ENCODE results near the gene LMTK2.
A peak's percentile ranks its signal among the peaks of the same experiment; 100 is the strongest.
"Not testable (repeated sequence)": the region's sequence is repeated elsewhere in the genome, so short reads cannot be mapped to it uniquely, and the experiment has no call there.

LMTK2 gene

GRCh38 chr7:98205162-98205845, 98.6 kb downstream of the LMTK2 start:
- DNase-seq = no peak

DNA sequence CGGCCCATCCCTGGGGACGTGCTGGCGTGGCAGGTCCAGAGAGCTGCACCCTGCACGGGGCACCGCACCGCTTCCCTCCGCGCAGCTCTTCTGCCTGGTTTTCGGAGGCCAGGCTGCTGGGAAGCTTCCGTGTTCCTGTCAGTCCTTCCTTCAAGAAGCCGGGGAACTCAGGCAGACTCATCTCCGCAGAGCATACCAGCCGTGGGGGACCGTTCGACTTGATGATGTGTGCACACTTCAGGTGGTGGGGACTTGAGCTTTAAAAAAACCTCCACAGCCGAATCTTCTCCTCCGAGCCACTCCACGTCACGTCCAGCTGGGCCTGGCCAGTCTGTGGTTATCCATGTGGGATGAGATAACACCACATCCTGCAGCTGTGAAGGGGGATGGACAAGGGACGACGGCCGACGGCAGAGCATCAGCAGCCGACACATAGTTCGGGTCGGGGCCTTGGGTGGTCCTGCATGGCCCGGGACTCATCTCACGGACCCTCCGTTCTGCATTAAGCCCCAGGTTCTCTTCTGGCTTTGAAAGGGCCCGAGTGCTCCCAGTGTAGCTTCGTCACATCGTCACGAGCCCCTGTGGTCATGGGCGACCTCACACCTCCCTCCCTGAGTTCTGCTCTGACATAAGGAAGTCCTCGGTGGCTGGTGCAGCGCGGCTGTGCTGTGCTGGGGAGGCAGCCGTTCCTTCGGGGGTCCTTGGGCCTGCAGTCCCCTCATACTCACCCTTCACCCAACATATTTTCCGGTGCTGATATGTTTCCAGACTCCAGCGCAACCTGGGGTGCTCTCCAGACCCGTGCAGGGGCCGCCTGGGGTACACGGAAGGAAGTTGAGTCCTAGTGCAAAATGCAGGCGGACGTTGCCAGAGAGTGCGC, 100.0 kb downstream of the LMTK2 start:
- no peak for DNase-seq

DNA sequence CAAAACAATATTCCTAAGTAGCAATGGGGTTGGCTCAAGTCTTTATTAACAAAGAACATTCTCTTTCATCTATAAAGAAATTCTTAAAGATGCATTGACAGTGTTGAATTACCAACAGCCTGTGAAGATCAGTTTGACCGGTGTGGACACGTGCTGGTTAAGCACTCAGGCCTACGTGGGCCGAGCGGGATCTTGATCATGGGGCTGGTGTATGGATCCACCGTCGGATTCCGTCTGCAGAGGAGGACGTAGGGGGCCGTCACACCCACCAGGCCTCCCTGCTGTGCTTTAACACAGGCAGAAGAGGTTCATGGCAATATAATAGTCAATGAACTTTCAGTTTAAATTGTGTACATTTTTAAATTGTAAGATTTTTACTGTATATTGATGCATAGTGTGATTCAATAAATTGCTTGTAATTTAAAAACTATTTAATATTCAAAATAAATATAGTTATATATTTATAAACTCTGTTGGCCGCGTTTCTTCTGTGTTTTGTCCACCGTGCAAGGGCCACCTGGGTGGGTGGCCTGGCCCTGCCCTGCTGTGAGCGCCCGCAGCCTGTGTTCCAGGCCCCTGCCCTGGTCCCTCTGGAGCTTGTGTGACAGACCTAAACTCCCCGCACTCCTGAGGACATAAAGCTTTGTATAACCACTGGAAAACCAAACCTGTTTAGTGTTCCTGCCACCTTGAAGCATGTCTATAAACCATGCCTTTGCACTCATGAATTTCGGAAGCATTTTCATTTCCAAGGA, 102.7 kb downstream of the LMTK2 start:
- no peak for DNase-seq

GRCh38 chr7:98210513-98211220, 104.0 kb downstream of the LMTK2 start:
- DNase-seq = no peak

DNA sequence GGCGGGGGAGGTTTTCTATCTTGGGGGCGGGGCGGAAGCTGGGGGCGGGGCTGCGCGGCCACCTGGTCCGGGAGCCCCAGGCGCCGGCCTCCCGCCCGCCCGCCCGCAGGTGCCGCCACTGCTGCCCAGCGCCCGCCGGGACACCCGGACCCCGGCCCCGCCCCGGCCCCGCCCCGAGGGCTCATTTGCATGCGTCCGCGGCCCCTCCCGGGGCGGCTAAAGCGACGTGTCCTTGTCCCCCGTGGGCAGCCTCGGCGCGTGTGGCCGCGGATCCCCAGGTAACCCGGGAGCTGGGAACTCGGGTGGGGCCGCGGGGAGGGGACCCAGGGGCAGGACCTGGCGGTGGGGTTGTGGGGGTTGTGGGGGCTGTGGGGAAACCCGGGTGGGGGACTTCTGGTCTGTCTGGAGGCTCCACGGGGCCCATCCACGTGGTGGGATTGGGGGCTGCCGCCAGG, 104.6 kb downstream of the LMTK2 start, which contains the start of gene BHLHA15:
Gene BHLHA15, plus strand, starts transcription at position 219 of the 455 bp plus-strand sequence. CDS start 871 bp downstream, outside the sequence.
- DNase-seq = no peak

DNA sequence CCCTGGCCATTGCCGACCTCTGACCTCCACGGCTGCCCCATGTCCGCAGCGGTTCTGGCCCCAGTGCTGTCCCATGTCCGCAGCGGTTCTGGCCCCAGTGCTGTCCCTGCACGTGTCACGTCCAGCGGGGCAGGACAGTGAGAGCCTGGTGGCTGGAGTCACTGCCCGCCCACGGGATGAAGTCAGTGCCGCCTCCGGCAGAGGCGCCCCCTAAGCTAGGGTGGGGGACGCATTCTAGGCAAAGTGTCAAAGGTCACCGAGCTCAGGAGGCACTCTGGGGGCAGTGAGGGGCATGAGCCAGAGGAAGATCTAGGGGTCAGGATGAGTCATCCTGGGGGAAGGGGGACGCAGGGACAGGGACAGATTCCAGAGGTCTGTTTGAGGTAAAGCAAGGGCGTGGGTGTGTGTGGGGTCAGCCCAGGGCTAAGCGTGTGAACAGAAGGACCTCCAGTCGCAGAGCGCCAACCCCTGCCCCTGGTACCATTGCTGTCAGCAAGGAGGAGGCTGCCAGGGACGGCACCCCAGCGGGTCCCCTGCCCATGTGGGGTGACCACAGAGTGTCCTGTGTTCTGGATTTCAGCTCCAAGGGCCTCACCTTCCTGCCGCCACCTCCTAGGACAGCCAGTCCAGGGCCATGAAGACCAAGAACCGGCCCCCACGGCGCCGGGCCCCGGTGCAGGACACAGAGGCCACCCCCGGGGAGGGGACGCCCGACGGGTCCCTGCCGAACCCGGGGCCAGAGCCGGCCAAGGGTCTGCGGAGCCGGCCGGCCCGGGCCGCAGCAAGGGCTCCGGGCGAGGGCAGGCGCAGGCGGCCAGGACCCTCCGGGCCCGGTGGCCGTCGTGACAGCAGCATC, 105.2 kb downstream of the LMTK2 start:
- DNase-seq = no peak

- DNase-seq = no peak
Observed at GRCh38 chr7:98212532-98213041, 105.9 kb downstream of the LMTK2 start.

DNA sequence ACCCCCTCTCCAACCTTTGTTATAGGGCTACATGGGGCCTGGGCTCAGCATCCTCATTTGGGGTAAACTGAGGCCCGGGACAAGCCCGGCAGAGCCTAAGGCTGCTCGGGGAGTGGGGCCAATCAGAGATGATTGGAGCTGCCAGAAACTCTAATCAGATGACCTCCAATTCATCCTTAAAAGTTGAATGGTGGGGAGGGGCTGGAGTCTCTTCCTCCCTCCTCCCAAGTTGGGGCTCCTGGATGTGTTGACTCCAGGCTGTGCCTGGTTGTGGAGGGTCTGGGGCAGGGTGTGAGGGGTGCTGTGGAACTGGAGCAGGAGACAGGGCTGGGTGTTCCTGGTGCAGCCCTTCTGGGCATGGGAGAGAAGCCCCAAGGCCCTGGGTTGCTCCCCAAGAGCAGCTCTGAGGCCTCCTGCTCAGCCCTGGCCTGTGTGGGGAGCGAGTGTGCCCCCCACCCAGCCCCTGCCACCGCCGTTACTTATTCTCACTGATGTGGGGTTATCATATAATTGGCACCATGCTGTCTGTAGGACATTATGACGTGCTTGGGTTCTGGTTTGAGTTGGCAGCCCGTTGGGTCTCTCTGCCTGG, 106.7 kb downstream of the LMTK2 start:
- DNase-seq = no peak

DNA sequence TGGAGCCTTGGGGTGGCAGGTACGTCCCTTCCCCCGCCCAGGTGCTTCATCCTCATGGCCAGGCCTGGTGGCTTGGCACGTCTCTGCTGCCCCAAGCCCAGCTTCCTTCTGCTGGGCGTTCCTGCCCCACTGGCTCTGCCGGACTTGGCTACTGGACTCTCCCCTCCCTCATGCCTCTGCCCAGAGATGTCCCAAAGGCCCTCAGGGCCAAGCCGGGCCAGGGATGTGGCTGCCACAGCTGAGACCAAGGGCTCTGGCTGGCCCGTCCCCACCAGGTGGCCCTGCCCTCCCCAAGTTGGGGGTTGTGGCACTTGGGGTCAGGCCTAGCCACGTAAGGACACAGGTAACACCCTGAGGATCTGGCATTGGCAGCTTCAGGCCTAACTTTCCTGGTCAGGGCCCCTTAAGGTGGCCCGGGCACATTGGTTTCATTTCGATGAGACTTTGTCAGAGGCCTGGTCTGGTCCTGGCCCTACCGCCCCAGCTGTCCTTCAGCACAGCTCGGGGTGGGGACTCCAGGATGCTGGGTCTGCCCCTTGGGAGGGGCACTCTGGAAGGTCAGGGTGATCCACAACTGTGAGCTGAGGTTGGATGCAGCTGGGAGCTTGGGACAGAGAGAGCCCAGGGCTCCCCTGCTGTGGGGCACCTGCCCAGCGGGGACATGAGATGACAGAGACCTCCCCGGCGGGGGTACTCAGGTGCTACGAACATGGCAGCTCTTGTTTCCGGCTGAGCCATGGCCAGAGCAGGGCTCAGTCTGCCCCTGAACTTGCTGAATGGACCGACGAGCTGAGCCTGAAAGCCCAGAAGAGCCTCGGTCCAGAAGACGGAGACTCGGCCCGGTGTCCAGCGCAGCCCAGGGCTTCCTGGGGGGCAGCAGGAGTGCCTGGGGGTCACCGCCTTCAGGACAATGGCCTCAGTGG, 107.5 kb downstream of the LMTK2 start:
- no peak for DNase-seq

DNA sequence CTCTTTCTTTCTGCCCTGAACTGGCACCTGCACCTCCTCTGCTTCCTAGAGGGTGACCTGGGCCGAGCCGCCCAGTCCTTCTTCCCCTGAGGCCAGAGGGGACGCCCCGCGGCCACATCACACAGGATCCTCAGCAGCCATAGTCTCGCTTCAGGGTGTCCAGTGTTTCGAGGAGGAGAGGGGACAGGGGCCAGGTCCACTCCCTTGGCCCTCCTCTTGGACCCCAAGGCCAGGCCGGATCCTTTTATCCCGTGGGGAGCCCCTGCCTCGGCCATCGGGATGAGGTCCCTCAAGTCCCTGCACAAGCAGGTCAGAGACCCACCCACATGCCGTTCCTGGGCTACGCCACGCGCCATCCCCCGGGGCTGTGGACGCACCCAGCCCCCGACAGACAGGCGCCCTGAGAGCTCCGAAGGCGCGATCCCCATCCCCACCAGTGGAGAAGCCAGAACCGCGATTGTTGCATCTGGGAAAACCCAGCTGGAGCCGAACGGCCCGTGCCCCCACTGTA, 108.2 kb downstream of the LMTK2 start:
- no peak for DNase-seq

- DNase-seq = no peak
Observed at GRCh38 chr7:98215561-98216495, 109.2 kb downstream of the LMTK2 start.

GRCh38 chr7:98216941-98217622, 110.4 kb downstream of the LMTK2 start:
- DNase-seq = no peak

DNA sequence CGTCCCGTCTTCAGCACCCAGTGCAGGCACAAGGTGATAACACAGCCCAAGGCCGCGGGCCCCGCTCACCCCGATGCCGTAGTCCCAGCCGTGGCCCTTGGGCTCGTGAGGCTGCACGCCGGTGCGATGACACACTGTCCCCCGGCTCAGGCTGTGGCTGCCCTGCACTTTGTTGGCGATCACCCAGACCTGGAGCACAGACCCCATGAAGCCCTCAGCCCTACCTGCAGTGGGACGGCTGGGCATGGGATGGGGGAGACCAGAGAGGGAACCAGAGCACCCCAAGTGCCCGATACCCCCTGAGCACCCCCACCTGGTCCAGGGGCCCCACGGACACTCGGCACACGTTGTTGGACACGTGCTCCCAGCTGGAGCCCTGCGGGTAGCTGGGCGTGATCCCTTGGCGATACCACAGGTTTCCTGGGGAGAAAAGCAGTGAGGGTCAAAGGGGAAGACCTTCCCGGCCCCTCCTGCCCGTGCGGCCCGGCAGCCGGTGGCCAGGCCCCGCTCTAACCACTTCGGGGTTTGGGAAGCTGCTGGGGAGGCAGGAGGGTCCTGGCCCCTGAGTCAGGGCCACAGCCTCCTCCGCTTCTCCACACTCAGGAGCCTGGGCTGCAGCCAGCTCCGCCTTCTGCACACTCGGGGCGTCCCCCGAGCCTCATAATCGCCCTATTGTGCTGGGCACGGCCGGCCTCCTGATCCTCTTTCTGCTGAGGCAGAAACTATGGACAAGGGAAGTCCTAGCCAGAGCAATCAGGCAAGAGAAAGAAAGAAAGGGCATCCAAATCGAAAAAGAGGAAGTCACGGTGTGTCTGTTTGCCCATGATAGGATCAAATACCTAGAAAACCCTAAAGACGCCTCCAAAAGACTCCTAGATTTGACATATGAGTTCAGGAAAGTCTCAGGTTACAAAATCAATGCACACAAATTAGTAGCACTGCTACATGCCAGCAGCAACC, 111.2 kb downstream of the LMTK2 start:
- DNase-seq = peak; percentile 30

DNA sequence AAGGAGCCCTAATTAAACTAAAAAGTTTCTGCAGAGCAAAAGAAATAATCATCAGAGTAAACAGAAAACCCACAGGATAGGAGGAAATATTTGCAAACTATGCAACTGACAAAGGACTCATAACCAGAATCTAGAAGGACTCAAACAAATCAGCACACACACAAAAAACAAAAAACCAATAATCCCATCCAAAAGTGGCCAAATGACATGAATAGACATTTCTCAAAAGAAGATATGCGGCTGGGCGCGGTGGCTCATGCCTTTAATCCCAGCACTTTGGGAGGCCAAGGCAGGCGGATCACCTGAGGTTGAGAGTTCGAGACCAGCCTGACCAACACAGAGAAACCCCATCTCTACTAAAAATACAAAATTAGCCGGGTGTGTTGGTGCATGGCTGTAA, 112.7 kb downstream of the LMTK2 start:
- DNase-seq = not testable (repeated sequence)

- no peak for DNase-seq
Observed at GRCh38 chr7:98221611-98222532, 115.2 kb downstream of the LMTK2 start.
